ENCODE measurements around the gene PYY. TPM values are rescaled to one million over a fixed set of nuclear protein-coding genes. Genes with fewer than 3 reads are reported as not detected.

PYY gene
- total RNA-seq, 4 donors from 2014 or later = not detected

- Histone ChIP-seq H3K27me3 (peaks cover 0 to 91% (median 38%) of the 10 kb centered on the region in 4 donors), H3K4me1 (peaks cover 10 to 16% (median 13%) of the 10 kb centered on the region in 4 donors), H3K36me3 (no peaks in the 10 kb centered on the region), H3K27ac (replicated peaks in 1 of 4) (no peak overlapping the region), H3K9me3 (no peaks in the 10 kb centered on the region), H3K4me3 (no peak overlapping the region)
- DNase-seq (ENCODE audit: extremely low spot score) = no peak
- 66% methylated on average over 4 of the region's 4 CpGs for WGBS
- intact Hi-C loops (cut with DNase I) = no loop called here
- TF ChIP-seq POLR2A (IDR thresholded peaks at IDR 0.05; ENCODE audit: low read depth) (no peak), POLR2AphosphoS5 (IDR thresholded peaks at IDR 0.05) (no peak), EP300 (IDR thresholded peaks at IDR 0.05) (no peak)
- TF ChIP-seq, protein P1, sequence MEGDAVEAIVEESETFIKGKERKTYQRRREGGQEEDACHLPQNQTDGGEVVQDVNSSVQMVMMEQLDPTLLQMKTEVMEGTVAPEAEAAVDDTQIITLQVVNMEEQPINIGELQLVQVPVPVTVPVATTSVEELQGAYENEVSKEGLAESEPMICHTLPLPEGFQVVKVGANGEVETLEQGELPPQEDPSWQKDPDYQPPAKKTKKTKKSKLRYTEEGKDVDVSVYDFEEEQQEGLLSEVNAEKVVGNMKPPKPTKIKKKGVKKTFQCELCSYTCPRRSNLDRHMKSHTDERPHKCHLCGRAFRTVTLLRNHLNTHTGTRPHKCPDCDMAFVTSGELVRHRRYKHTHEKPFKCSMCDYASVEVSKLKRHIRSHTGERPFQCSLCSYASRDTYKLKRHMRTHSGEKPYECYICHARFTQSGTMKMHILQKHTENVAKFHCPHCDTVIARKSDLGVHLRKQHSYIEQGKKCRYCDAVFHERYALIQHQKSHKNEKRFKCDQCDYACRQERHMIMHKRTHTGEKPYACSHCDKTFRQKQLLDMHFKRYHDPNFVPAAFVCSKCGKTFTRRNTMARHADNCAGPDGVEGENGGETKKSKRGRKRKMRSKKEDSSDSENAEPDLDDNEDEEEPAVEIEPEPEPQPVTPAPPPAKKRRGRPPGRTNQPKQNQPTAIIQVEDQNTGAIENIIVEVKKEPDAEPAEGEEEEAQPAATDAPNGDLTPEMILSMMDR (IDR thresholded peaks at IDR 0.05) = no peak
Observed at GRCh38 chr17:43951750-43952149, 2.0 kb downstream of the PYY start.

- no peak overlapping the region for H3K27ac ChIP-seq (replicated peaks in 1 of 4)
- peaks cover 0 to 82% (median 38%) of the 10 kb centered on the region in 4 donors for H3K27me3 ChIP-seq
- DNase-seq (ENCODE audit: extremely low spot score) = no peak
- H3K36me3 ChIP-seq = no peaks in the 10 kb centered on the region
- intact Hi-C loops (cut with DNase I) = no loop called here
- TF ChIP-seq EP300 (IDR thresholded peaks at IDR 0.05) (no peak), POLR2A (IDR thresholded peaks at IDR 0.05; ENCODE audit: low read depth) (no peak), POLR2AphosphoS5 (IDR thresholded peaks at IDR 0.05) (no peak)
- TF ChIP-seq, protein P1 (IDR thresholded peaks at IDR 0.05) = no peak
- peaks cover 10 to 16% (median 13%) of the 10 kb centered on the region in 4 donors for H3K4me1 ChIP-seq
- 100% methylated on average over 2 of the region's 2 CpGs for WGBS
- H3K9me3 ChIP-seq = no peaks in the 10 kb centered on the region
- H3K4me3 ChIP-seq = no peak overlapping the region
Observed at GRCh38 chr17:43950554-43950953, 3.2 kb downstream of the PYY start.

GRCh38 chr17:43949781-43950180 lies 4.0 kb downstream of the PYY start:
- intact Hi-C loops (cut with DNase I) = no loop called here
- H3K4me1 ChIP-seq = peaks cover 10 to 16% (median 13%) of the 10 kb centered on the region in 4 donors
- TF ChIP-seq EP300 (IDR thresholded peaks at IDR 0.05) = no peak
- H3K36me3 ChIP-seq = no peaks in the 10 kb centered on the region
- H3K4me3 ChIP-seq = no peak overlapping the region
- DNase-seq (ENCODE audit: extremely low spot score) = no peak
- H3K27ac ChIP-seq (replicated peaks in 1 of 4) = no peak overlapping the region
- no peaks in the 10 kb centered on the region for H3K9me3 ChIP-seq
- 63% methylated on average over 4 of the region's 4 CpGs for WGBS
- H3K27me3 ChIP-seq = peaks cover 0 to 74% (median 38%) of the 10 kb centered on the region in 4 donors

DNA sequence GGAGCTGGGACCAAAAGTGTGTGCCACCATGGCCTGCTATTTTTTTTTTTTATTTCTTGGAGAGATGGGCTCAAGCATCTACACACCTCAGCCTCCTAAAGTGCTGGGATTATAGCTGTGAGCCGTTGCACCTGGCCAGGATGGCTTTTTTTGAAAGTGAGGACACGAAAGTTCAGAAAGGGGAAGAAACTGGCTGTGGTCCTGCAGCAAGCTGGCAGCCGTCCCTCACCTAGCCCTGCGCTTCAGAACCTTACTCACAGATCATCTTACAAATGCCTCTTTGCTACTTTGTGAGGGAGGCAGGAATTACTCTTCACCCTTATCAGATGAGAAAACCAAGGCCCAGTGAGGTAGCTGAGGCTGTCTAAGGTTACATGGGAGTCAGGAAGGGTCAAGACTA lies 7.0 kb downstream of the PYY start:
- H3K9me3 ChIP-seq = no peaks in the 10 kb centered on the region
- intact Hi-C loops (cut with DNase I) = no loop called here
- TF ChIP-seq POLR2A (IDR thresholded peaks at IDR 0.05; ENCODE audit: low read depth) (no peak), POLR2AphosphoS5 (IDR thresholded peaks at IDR 0.05) (no peak), EP300 (IDR thresholded peaks at IDR 0.05) (no peak)
- TF ChIP-seq, protein P1 (IDR thresholded peaks at IDR 0.05) = no peak
- H3K4me3 ChIP-seq = no peak overlapping the region
- peaks cover 0 to 7% (median 0%) of the 10 kb centered on the region in 4 donors for H3K4me1 ChIP-seq
- WGBS = 57% methylated on average over 4 of the region's 4 CpGs
- H3K27me3 ChIP-seq = peaks cover 0 to 44% (median 15%) of the 10 kb centered on the region in 4 donors
- no peak for DNase-seq (ENCODE audit: extremely low spot score)
- no peaks in the 10 kb centered on the region for H3K36me3 ChIP-seq
- H3K27ac ChIP-seq (replicated peaks in 1 of 4) = no peak overlapping the region

DNA sequence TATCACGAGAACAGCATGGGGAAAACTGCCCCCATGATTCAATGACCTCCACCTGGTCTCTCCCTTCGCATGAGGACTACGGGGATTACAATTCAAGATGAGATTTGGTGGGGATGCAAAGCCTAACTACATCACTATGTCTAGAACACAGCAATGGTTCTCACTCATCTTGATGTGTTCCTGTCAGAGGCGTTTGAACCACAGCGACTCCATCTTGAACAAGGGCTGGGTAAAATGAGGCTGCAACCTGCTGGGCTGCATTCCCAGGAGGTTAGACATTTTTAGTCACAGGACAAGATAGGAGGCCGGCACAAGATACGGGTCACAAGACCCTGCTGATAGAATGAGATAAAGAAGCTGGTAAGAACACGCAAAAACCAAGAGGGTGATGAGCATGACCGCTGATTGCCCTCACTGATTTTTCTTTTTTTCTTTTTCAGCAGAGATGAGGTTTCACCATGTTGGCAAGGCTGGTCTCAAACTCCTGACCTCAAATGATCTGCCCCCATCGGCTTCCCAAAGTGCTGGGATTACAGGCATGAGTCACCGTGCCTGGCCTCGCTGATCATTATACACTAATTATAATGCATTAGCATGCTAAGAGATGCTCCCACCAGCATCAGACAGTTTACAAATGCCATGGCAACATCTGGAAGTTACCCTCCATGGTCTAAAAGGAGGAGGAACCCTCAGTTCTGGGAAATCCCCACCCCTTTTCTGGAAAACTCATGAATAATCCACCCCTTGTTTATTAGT lies 8.5 kb downstream of the PYY start:
- WGBS = 82% methylated on average over 12 of the region's 12 CpGs
- H3K4me3 ChIP-seq = no peak overlapping the region
- TF ChIP-seq, protein P1 (IDR thresholded peaks at IDR 0.05) = no peak
- TF ChIP-seq POLR2A (IDR thresholded peaks at IDR 0.05; ENCODE audit: low read depth) (no peak), POLR2AphosphoS5 (IDR thresholded peaks at IDR 0.05) (no peak), EP300 (IDR thresholded peaks at IDR 0.05) (no peak)
- no peaks in the 10 kb centered on the region for H3K9me3 ChIP-seq
- intact Hi-C loops (cut with DNase I) = loop anchor here (2.0 kb wide), 1 partner anchor 96 kb away; no protein-coding TSS in a partner anchor
- no peak overlapping the region for H3K27ac ChIP-seq (replicated peaks in 1 of 4)
- DNase-seq (ENCODE audit: extremely low spot score) = no peak
- peaks cover 0 to 7% (median 0%) of the 10 kb centered on the region in 4 donors for H3K4me1 ChIP-seq
- H3K36me3 ChIP-seq = no peaks in the 10 kb centered on the region
- H3K27me3 ChIP-seq = peaks cover 0 to 29% (median 3%) of the 10 kb centered on the region in 4 donors

All from esophagus muscularis mucosa (tissue), 4 donors.